ENCODE results near the gene CEP295NL.
"Not testable (repeated sequence)": the region's sequence is repeated elsewhere in the genome, so short reads cannot be mapped to it uniquely, and the experiment has no call there.

The CEP295NL gene

DNA sequence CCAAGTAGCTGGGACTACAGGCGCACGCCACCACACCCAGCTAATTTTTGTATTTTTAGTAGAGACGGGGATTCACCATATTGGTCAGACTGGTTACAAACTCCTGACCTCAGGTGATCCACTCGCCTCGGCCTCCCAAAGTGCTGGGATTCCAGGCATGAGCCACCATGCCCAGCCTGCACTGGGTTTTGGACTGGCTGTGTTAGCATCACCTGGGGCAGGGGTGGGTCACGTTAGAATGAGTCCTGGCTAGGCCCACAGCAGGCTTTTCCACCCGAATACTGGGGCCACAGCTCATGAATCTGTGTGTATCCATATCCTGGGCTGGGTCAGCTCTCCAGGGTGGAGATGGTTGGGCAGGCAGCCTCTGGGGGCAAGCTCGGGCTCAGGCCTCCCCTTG lies 770 bp downstream of the CEP295NL start:
- not testable (repeated sequence) for DNase-seq

GRCh38 chr17:78901806-78902205 lies 1.2 kb downstream of the CEP295NL start:
- DNase-seq, result no peak

DNA sequence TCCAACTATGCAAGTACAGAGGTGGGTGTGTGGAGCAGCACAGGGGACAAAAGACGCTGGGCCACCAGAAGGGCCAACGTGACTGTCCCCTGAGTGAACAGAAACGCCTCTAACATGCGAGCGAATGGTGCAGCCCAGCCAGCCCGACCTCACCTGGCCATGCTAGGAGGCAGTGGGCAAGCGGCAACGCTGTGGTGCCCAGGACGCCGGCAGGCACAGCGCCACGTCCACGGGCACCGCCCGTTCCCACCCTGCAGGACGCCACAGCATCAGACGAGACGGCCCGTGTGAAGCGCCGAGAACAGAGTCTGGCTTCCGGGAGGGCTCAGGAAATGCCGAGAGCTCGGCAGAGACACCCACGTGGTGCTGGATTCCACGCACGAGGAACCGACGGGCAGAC lies 2.2 kb downstream of the CEP295NL start:
- DNase-seq, result no peak

DNA sequence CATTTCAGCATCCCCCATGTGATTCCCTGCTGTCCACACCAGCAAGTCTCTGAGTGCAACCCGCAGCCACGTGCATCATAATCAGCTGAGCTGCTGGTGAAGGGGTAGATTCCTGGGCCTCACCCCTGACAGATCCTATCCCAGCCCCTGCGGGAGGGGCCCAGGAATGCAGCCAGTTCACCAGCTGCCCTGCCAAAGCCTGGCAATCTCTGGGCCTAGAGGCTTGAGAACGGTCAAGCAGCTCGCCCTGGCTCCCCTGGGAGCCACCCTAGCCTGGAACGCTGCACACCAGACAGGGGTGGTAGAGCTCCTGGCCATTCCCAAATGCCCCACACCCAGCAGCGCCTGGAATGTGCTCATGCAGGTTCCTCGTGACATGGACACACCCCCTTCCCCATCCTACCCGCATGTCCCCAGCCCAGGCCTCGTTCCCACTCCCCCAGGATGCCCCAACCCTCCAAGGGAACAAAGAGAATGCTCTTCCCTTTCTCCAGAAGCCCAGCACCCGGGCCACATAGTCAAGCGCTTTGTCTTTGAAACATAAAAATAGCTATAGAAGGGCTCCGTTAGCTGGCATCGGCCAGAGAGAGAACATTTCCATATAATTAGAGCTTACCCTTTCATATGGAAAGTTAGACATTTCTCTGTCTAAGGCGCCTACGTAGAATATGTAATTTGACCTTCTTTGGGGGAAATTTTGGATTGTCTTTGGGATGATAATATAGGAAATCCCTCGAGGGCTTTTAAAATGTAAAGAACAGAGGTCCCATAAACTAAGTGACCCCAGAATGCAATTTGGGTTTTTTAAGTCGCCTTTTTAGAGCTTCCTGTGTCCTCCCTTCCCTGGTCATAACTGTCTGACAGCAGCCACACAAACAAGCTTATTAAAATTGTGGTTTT lies 3.4 kb downstream of the CEP295NL start:
- no peak for DNase-seq

DNA sequence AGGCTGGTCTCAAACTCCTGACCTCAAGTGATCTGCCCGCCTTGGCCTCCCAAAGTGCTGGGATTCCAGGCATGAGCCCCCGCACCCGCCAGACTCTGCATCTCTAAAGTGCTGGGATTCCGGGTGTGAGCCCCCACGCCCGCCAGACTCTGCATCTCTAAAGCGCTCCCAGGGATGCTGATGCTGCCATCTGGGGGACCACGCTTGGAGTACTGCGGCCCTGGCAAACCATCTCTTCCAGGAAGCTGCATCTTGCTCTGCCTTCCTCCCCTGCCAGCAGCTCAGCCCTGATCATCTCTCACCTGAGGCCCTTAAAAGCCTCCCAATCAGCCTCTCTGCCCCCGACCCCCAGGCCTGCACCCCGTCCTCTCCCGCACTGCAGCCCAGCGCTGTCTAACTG lies 4.1 kb downstream of the CEP295NL start:
- no peak for DNase-seq

DNA sequence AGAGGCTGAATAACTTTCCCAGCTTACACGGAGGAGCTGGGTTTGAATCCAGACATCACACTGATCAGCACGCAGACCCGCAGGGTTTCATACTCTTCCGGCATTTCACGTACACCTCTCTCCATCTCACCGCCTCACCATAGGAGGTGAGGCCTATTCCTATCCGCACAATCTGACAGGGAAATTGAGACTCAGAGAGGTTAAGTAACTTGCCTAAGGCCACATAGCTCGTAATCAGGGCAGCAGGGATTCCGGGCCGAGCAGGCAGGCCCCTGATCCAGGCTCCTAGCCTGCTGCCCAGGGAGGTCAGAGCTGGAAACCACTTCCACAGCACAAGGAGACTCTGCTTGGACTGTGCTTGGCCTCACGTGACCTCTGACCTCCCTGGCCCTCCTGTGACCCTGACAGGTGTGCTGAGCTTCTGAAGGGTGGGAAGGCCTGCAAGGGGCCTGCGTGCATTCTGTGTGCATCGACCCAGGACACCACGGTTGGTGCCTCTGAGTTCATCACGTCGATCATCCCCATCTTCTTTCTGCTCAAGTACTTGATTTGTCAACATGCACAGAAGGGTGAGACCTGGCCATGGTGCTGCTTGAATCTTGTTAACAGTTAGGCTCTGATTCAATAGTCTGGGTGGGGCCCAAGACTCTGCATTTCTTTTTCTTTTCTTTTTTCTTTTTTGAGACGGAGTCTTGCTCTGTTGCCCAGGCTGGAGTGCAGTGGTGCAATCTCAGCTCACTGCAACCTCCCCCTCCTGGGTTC lies 4.7 kb downstream of the CEP295NL start:
- no peak for DNase-seq

DNA sequence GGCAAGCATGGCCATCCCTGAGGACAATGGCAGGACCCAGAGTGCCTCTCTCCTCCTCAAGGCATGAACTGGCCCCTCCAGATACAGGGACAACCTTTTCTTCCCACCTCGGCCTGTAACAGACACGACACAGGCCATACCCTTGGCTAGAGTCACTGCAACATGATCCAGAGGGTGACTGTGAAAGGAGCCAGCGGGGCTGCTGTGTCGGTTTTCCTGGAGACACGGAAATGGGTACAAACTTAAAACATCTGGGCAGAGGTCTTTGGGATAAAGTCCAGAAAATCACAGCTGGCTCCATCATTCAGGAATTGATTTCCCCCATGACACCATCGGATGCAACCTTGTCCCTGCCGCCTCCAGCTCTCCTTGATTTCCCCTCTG lies 5.3 kb downstream of the CEP295NL start:
- DNase-seq, result no peak

DNA sequence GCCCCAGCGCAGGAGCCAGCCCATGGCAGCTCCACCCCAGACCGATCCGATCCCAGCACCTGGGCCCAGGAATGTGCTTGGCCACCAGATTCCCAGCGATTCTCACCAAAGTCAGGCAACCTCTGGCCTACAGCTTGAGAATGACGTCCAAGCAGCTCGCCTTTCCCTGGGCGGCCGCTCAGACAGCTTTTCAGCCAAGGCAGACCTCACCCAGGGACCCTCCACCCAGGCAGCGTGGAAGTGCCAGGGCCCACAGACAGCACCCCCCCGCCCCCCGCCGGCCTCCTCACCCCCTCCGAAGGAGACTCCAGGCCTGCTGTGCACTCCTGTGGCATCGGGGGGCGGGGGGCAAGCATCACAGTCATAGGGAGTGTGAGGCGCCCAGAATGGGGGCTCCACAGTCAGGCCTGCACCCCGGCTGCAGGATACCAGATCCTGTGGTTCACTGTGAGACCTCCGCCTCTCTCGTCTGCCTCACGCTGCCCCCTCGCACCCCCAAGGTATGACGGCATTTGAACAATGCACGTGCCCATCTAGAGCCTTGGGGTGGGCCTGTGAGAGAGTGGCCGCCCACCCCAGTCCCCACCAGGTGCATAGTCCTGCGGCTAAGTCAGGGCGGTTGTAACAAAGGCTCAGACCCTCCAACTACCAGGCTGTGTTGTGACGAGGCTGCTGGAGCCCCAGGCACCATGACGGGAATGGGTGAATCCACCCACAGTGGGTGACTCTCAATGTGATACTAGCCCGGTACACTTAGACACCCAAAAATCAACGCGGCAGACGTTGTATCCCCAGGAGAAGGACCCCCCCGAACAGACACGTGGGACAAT lies 6.0 kb downstream of the CEP295NL start:
- DNase-seq, result no peak

GRCh38 chr17:78896091-78896833 lies 6.7 kb downstream of the CEP295NL start:
- DNase-seq, result no peak

DNA sequence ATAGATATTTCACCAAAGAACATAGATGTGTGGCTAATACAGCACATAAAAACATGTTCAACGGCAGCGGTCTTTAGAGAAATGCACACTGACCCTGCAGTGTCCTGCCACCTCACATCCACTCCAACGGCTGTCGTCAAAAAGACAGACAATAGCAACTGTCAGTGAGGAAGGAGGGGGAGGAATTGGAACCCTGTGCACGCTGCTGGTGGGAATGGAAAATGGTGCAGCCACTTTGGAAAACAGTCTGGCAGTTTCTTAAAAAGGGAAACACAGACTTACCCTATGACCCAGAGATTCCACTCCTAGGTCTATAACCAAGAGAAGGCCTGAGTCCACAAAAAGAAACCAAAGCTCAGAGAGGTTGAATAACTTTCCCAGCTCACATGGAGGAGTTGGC lies 7.7 kb downstream of the CEP295NL start:
- DNase-seq, result no peak

- no peak for DNase-seq
These were observed 9.3 kb downstream of the CEP295NL start for GRCh38 chr17:78893684-78894083.

DNA sequence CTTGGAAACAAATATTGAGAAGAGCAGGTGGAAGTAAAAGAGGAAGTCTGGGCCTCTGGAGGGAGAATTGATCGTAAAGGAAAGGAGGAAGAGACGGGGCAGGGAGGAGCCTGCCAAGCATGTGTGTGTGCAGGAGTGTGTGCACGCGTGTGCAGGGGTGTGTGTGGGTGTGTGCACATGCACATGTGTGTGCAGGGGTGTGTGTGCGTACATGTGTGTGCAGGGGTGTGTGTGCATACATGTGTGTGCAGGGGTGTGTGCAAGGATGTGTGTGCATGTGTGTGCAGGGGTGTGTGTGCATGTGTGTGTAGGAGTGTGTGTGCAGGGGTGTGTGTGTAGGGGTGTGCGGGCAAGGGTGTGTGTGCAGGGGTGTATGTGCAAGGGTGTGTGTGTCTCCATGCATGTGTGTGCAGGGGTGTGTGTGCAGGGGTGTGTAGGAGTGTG lies 10.0 kb downstream of the CEP295NL start:
- no peak for DNase-seq

- no peak for DNase-seq
These were observed 10.5 kb downstream of the CEP295NL start for GRCh38 chr17:78892520-78892919.

GRCh38 chr17:78892062-78892456 lies 10.9 kb downstream of the CEP295NL start:
- no peak for DNase-seq

GRCh38 chr17:78891406-78892061 lies 11.5 kb downstream of the CEP295NL start:
- no peak for DNase-seq

- DNase-seq, result peak; percentile 62
These were observed 12.5 kb downstream of the CEP295NL start for GRCh38 chr17:78890498-78890897.

DNA sequence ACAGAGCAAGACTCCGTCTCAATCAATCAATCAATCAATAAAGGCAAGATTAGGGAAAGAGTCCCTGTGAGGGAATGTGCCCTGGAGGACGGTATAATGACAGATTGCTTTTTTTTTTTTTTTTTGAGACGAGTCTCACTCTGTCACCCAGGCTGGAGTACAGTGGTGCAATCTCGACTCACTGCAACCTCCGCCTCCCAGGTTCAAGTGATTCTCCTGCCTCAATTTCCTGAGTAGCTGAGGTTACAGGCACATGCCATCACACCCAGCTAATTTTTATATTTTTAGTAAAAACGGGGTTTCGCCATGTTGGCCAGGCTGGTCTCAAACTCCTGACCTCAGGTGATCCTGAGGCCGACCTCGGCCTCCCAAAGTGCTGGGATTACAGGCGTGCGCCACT lies 12.9 kb downstream of the CEP295NL start:
- DNase-seq, result not testable (repeated sequence)

GRCh38 chr17:78889531-78889930 lies 13.5 kb downstream of the CEP295NL start:
- no peak for DNase-seq

DNA sequence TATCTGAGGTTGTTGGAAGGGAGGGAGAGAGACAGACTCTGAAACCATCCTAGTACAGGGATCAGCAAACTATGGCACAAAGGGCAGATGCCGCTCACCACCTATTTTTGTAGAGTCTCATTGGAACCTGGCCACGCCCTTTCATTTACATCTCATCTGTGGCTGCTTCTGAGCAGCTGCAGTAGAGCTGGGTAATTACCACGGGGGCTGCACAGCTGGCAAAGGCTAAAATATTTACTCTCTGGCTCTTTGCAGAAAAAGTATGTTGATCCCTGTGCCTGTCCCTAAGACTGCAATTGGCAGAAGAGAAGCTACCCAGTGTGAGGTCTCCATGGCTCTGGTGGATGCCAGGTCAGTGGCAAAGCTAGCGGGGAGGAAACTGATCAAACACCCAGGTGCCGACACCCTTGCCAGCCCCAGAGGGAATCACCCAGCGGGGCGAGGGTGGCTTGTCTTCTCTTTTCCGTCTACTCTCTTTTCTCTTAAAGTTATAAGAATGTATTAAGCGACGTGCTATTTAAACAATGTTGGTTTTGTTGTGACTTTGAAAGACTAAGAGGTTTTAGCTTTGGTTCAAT lies 14.0 kb downstream of the CEP295NL start:
- no peak for DNase-seq

DNA sequence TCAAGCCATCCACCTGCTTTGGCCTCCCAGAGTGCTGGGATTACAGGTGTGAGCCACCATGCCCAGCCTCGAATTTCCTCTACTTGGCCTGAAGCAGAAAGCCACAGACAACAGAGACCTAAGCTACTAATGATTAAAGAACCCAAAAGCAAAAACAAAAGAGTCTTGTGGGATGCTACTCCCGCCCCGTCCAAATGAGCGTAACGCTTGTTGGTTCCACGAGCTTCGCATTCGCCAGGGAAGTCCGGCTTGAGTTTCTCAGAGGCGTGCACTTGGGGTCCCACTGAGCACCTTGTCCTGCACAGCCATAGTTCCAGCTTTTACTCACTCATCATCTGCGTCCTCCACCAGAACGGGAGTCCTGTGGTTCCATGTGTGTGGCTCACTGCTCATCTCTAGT lies 16.0 kb downstream of the CEP295NL start:
- DNase-seq, result no peak

GRCh38 chr17:78885956-78886355 lies 17.0 kb downstream of the CEP295NL start:
- DNase-seq, result no peak

Measured in CD4-positive, alpha-beta T cell treated with Interleukin-6 for 4 hours (primary cell).